PFSK-1 (cell line): ENCODE measurements around the gene CEP112.

Experiments used
- POLR2AphosphoS5 ChIP-seq: IDR thresholded peaks from 2 replicates; pipeline ENCODE4 v1.6.1; 2012; ENCODE audit warnings: low read depth, mild to moderate bottlenecking, control low read depth, low read length, moderate library complexity
- SIN3A ChIP-seq: IDR thresholded peaks from 2 replicates; pipeline ENCODE4 v1.6.1; 2012; ENCODE audit warnings: mild to moderate bottlenecking, low read length, moderate library complexity, borderline replicate concordance; ENCODE audit not compliant: insufficient read depth

GRCh38 chr17:66056148-66056547 lies 135.8 kb downstream of the CEP112 start:
- TF ChIP-seq SIN3A, result no peak
- TF ChIP-seq POLR2AphosphoS5, result no peak
